GM18499 (cell line): ENCODE results near the gene ITGB6.
"Not testable (repeated sequence)": the region's sequence is repeated elsewhere in the genome, so short reads cannot be mapped to it uniquely, and the experiment has no call there.

Source experiments
- ATAC-seq: cut with Tn5 transposase; IDR thresholded peaks from one replicate; pipeline ENCODE4 v1.9.1; 2021; ENCODE audit warnings: moderate number of reproducible peaks; ENCODE audit not compliant: insufficient read depth, unreplicated experiment

ITGB6 gene

DNA sequence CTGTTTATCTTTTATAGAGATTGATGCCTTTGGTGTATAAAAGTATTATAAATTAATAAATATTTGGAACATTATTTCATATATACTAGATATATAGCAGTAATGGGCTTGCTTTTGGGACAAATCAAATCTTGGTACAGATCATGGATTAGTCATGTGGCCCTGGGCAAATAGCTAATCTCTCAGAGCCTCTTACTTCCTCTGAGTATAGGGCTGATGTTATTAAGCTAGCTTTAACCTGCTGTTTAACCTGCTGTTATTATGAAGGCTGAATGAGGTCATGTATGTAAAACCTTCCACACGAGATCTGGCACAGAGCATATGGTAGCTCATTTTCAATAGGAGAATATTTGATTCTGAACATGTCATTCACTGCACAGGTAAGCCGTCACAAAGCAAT, 5.7 kb downstream of the ITGB6 start:
- no peak for ATAC-seq

DNA sequence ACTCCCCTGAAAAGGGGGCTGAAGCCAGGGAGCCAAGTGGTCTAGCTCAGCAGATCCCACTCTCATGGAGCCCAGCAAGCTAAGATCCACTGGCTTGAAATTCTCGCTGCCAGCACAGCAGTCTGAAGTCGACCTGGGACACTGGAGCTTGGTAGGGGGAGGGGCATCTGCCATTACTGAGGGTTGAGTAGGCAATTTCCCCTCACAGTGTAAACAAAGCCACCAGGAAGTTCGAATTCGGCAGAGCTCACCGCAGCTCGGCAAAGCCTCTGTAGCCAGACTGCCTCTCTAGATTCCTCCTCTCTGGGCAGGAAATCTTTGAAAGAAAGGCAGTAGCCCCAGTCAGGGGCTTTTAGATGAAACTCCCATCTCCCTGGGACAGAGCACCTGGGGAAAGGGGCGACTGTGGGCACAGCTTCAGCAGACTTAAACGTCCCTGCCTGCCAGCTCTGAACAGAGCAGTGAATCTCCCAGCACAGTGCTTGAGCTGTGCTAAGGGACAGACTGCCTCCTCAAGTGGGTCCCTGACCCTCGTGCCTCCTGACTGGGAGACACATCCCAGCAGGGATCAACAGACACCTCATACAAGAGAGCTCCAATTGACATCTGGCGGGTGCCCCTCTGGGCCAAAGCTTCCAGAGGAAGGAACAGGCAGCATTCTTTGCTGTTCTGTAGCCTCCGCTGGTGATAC, 18.8 kb downstream of the ITGB6 start:
- ATAC-seq = not testable (repeated sequence)

DNA sequence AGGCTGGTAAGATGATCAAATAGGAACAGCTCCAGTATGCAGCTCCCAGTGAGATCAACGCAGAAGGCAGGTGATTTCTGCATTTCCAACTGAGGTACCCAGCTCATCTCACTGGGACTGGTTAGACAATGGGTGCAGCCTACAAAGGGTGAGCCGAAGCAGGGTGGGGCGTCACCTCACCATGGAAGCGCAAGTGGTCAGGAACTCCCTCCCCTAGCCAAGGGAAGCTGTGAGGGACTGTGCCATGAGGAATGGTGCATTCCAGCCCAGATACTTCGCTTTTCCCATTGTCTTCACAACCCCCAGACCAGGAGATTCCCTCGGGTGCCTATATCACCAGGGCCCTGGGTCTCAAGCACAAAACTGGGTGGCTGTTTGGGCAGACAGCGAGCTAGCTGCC, 19.4 kb downstream of the ITGB6 start:
- ATAC-seq = not testable (repeated sequence)

- no peak for ATAC-seq
These were observed 19.9 kb downstream of the ITGB6 start for GRCh38 chr2:160180172-160180571.

GRCh38 chr2:160175169-160176134, 24.6 kb downstream of the ITGB6 start:
- no peak for ATAC-seq

GRCh38 chr2:160174322-160174721, 25.8 kb downstream of the ITGB6 start:
- ATAC-seq = no peak

DNA sequence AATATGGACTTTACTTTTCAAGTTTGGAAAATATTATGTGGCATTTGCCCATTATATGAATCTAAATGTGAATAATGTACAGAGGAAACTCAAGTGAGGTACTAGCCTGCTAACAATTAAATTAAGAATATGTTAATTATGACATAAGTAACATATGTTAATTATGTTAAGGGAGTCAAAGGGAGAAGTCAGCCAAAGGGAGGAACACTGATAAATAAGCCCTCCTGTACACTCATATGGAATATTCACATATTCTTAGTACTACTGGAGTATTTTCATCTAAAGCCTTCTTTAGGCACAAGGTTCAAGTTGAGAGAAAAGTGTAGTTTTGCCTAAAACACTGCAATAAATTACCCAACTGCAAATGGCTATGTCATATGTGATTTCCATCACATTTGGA, 30.1 kb downstream of the ITGB6 start:
- ATAC-seq = no peak

DNA sequence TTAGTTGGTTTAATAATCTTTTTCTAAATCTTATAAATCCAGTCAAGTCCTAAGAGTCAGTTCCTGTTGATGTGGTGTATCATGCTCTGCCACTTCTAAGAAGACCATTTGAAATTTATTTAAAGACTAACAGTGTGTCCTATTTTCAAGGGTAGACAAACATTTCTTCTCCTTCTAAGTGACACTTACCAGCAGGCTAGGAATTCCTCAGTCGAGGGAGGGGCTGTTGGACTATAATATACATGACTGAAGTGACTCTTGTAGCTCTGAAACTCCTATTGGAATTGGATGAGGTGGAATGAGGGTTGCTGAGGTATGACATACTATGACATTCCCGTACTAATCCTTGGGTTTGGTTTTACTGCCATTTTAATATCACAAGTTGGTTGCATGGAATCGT, 30.6 kb downstream of the ITGB6 start:
- no peak for ATAC-seq

- ATAC-seq = no peak
These were observed 31.2 kb downstream of the ITGB6 start for GRCh38 chr2:160168878-160169277.

GRCh38 chr2:160167089-160167740, 32.9 kb downstream of the ITGB6 start:
- ATAC-seq = no peak

- ATAC-seq = no peak
These were observed 34.1 kb downstream of the ITGB6 start for GRCh38 chr2:160165996-160166395.

GRCh38 chr2:160165081-160165480, 35.0 kb downstream of the ITGB6 start:
- no peak for ATAC-seq

DNA sequence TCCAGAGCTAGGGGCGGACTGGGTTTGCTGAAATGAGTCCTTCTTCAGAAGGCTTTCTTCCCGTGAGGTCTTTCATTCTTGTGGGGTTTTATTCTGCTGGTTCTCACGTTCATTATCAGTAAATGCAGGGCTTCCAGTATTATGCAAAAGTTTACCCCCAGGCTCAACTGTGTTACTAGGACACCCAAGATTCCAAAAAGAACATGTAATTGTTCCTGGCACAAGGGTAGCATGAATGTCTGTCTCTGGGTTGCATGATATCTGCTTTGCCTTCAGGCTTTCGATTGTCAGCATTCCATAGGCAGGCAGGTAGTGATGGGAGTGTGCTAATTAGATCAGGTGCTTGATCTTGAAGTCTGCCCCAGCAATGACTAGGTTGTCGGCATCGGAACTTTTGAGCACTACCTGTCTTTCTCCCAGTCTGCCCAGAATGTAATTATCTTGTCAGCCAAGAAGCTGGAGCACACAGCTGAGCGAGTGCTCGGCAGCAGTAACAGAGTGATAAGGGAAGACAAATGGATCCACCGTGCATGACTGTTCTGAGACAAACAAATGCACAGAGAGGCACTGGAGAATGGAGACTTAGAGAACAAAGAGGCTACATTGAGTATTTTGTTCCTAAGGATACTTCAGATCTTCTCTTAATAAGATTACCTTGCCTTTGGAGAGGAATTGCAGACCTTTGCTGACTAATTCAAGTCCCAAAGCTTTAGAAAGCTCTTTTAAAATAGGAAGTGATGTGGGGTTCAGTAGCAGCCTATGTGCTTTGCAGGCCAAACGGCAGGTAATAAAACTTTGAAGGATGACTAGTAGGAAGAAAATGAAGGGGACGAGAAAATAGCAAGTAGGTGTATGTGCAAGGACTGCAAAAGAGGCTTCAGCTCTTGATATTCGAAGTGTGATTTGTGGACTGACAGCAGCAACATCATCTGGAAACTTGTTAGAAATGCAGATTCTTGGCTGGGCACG, 41.9 kb downstream of the ITGB6 start:
- no peak for ATAC-seq

GRCh38 chr2:160156665-160157064, 43.4 kb downstream of the ITGB6 start:
- no peak for ATAC-seq

- ATAC-seq = no peak
These were observed 44.0 kb downstream of the ITGB6 start for GRCh38 chr2:160156100-160156499.

- ATAC-seq = not testable (repeated sequence)
These were observed 51.7 kb downstream of the ITGB6 start for GRCh38 chr2:160148419-160148818.

- no peak for ATAC-seq
These were observed 54.6 kb downstream of the ITGB6 start for GRCh38 chr2:160145471-160145870.

DNA sequence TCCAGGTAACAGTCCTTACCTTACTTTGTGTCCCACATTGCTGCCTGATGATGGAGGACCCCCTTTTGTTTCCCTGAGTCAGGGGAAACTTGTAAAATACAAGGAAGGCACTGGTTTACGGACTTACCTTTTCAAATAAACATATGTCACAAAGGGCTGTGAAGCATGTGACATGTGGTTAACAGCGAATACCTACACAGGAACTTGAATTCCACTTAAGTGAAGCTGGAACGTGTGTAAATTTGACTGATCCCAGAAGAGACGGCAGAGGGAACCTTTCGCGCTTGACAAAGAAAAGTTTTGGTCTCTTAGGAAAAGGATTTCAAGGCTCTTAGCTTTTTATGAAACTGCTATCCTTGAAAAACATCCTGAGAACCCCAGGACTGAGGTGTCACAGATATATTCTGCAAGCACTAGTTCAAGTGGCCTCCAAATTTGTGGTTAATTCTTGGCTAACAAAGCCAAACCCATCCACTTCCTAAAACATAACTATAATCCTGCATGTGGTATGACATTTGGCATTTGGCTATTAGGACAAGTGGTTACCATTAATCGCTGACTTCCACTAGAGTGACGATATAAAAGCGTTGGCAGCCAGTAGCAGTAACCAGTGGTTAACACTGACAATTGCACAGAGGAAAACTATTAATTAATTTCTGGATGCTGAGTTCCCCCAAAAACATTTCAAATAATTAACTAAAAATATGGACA, 55.6 kb downstream of the ITGB6 start:
- no peak for ATAC-seq

- ATAC-seq = no peak
These were observed 57.6 kb downstream of the ITGB6 start for GRCh38 chr2:160142472-160142871.
